ENCODE data around the gene IL18.
"Not testable (repeated sequence)": the region's sequence is repeated elsewhere in the genome, so short reads cannot be mapped to it uniquely, and the experiment has no call there.

The IL18 gene

GRCh38 chr11:112121981-112122615, 41.8 kb downstream of the IL18 start:
- DNase-seq (ENCODE audit: low read depth) = no peak

GRCh38 chr11:112118176-112118575, 45.7 kb downstream of the IL18 start:
- no peak for DNase-seq (ENCODE audit: low read depth)

- DNase-seq (ENCODE audit: low read depth) = no peak
Measured at GRCh38 chr11:112115386-112115785, 48.5 kb downstream of the IL18 start.

- DNase-seq (ENCODE audit: low read depth) = no peak
Measured at GRCh38 chr11:112114460-112114859, 49.4 kb downstream of the IL18 start.

- no peak for DNase-seq (ENCODE audit: low read depth)
Measured at GRCh38 chr11:112113539-112114457, 50.1 kb downstream of the IL18 start.

- no peak for DNase-seq (ENCODE audit: low read depth)
Measured at GRCh38 chr11:112106070-112106469, 57.8 kb downstream of the IL18 start.

GRCh38 chr11:112103446-112103845, 60.4 kb downstream of the IL18 start:
- no peak for DNase-seq (ENCODE audit: low read depth)

GRCh38 chr11:112100462-112100861, 63.4 kb downstream of the IL18 start:
- DNase-seq (ENCODE audit: low read depth) = no peak

- no peak for DNase-seq (ENCODE audit: low read depth)
Measured at GRCh38 chr11:112097734-112098528, 66.0 kb downstream of the IL18 start.

GRCh38 chr11:112096194-112096593, 67.7 kb downstream of the IL18 start:
- no peak for DNase-seq (ENCODE audit: low read depth)

GRCh38 chr11:112095302-112095701, 68.6 kb downstream of the IL18 start:
- DNase-seq (ENCODE audit: low read depth) = not testable (repeated sequence)

Measured in stimulated activated CD8-positive, alpha-beta memory T cell treated with anti-CD3 and anti-CD28 coated beads, Interleukin-12 subunit alpha, Interleukin-12 subunit beta, amount 100 ng/mL, for 1 hour (primary cell).